GM18507 (cell line): ENCODE measurements around the gene MBTPS1.
A peak's percentile ranks its signal among the peaks of the same experiment; 100 is the strongest.

Experiments used
- DNase-seq: peaks from one replicate; pipeline ENCODE4 v3.0.0; 2011; ENCODE audit warnings: low read depth; ENCODE audit not compliant: insufficient read length; ENCODE audit errors: extremely low spot score
- FAIRE-seq: peaks from 2 replicates; lab custom pipeline; 2011; peaks lifted over from hg19 to GRCh38; lab: Jason Lieb, UNC

MBTPS1 gene

DNA sequence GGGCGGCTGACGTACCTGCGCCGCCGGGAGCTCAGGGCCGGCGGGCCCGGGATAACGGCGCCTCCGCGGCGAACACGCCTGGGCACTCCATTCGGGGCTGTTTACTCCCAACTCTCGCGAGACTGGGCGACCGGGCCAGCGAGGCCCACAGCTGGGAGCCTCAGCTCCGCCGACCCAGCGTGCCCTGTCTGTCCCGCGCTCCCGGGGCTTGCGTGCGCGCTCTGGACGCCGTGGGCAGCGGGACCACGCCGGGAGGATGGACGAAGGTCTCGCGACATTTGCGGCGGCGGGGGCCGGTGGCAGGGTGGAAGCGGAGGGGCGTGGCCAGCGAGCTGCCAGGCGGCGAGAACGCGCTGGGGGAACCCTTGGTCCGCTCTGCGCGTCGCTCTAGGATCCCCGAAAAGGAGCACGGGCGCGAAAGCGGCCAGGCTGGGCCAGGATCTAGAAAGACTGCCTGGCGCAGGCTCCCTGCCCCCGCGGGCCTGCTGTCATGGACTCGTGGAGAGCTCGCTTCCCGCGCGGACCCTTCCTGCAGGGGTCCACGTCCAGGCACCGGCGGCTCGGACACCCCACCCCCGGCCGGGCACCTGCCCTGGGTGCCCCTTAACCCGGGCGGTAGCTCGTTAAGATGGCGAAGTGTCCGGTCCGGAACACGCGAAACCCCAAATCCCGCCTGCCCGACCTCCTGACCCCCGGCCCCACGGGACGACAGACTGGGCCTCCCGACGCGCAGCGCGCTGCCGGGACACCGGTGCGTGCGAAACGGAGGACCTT, at the start of gene MBTPS1:
MBTPS1 (minus strand) TSS at position 223 of the 774 bp plus-strand sequence. CDS start 15,159 bp downstream, outside the sequence.
- peak; percentile 98 for DNase-seq
- peak; percentile 93 for FAIRE-seq

- no peak for DNase-seq
- no peak for FAIRE-seq
Observed at GRCh38 chr16:84165746-84166145, 49.0 kb upstream of the MBTPS1 start.

DNA sequence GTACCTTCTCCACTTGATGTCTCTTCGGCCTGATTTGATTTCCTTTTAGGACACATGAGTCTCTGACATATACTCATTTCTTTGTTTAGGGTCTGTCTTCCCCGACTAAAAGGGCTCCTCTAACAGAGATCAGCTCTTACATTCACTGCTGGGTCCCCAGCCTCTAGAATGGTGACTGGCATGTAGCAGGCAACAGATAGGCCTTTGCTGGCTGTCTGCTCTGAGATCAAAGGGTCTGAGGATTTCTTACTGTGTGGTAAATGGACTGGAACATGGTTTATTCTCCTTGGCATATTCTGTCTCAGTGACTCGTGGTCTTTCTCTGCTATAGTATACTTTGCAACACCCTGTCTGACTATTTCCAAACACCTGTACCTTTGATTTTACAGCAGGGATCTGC, 45.1 kb upstream of the MBTPS1 start:
- FAIRE-seq (no peak), DNase-seq (no peak)

GRCh38 chr16:84161037-84161436, 44.3 kb upstream of the MBTPS1 start:
- FAIRE-seq, result no peak
- no peak for DNase-seq

GRCh38 chr16:84159800-84160199, 43.1 kb upstream of the MBTPS1 start:
- DNase-seq (no peak), FAIRE-seq (no peak)

DNA sequence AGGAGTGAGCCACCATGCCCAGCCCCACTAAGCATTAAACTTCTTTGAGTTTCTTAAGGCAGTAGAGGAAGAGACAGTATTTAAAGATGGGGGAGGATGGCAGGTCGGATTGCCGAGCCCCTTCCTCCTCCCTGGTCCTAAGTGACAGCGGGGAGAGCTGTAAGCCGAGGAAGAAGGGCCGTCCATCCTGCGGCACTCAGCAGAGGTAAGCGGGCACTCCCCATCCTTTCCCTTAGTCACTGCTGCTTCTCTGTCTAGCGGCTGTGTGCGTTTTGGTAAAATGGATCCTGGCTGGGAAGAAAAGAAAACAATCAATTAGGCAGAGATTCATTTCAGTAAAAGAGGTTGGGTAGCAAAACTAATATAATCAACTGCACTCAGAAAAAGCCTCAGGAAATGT, 42.3 kb upstream of the MBTPS1 start:
- FAIRE-seq (no peak), DNase-seq (no peak)

- FAIRE-seq (no peak), DNase-seq (no peak)
Observed at GRCh38 chr16:84156342-84156784, 39.6 kb upstream of the MBTPS1 start.

DNA sequence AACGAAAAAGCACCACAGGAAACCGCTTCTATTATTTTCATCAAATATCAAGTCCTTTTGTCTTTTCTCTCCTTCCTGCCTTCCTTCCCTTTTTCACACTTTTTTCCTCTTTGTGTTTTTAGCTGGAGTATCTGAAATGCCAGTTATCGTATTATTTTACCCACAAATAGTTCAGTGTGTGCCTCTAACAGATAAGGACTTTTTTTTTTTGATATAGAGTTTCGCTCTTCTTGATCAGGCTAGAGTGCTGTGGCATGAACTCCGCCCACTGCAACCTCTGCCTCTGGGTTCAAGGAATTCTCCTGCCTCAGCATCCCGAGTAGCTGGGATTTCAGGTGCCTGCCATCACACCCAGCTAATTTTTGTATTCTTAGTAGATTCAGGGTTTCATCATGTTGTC, 39.0 kb upstream of the MBTPS1 start:
- DNase-seq, result no peak
- FAIRE-seq, result no peak

- FAIRE-seq, result no peak
Observed at GRCh38 chr16:84155226-84155625, 38.5 kb upstream of the MBTPS1 start.

DNA sequence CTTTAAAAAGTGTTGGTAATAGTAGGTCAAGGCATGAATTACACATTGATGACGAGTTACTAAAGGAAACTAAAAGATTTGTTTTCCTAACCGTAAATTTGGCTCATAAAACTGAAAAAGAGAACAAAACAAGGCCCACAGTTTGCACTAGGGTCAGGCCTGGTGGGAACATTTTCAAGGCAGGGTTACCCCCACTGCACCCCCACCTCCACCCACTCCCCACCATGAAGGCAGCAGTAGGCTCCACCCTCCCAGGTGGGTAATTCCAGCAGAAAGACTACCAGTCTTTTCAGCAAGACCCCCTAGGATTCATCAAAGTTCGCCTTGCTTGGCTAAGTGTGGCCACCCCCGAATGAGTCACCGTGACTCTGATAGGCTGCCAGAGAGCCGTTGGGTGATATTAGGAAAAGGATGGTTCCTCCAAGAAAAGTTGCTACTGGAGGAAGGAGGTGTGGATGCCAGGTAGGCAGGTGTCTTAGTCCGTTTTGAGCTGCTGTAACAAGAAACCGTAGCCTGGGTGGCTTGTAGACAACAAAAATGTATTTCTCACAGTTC, 37.0 kb upstream of the MBTPS1 start:
- FAIRE-seq (no peak), DNase-seq (no peak)

More at GRCh38 chr16:84155226-84155625, 38.5 kb upstream of the MBTPS1 start:
- DNase-seq, result no peak

DNA sequence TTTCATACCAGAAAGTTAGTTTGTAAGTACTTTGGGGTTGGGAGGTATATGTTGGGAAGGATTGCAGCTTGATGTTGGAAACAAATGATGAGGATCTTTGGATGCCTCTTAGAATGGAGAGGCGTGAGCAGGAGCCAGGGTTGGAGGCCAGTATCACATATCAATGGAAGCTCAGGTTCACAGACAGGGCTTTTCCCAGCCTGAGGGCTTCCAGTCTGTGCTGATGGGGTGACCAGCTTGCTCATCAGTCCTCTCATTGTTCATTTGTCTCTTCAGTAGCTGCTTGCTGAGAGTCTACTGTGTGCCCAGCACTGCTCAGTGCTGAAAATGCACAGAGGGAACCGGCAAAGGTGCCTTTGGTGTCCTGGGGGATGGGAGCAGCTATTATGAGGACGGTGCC, 34.2 kb upstream of the MBTPS1 start:
- FAIRE-seq (no peak), DNase-seq (no peak)

DNA sequence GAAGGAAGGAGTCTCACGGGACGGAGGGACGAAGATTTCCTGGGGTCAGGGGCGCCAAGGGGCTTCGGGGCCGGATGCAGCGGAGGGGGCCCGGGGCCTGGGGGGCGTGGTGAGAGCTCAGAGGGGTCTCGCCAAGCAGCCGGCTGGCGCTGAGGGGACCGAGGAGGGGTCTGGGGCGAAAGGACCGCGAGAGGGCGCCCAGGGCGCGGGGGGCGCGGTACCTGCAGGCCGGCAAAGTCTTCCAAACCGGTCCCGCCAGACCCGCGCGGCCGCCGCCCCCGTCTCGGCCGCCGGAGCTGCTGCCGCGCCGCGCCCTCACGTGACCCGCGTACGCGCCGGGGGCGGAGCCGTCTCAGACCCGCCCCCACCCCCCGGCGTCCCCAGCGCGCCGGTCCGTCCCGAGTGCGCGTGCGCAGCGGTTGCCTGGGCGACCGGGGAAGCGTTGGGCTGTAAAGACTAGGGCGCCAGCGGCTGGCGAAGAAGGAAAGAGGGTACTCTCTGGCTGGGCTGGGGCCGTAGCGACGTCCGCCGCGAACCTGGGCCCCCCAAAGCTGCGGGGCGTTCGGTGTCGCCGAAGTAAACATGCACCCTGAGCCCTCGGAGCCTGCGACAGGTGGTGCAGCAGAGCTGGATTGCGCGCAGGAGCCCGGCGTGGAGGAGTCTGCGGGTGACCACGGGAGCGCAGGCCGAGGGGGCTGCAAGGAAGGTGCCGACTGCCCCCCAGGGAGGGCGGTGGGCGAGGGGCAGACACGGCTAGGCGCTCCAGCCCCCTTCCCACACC, 28.3 kb upstream of the MBTPS1 start, which contains the start of the genes DNAAF1 and HSDL1:
DNAAF1 (plus strand) TSS at position 450 of the 781 bp plus-strand sequence; CDS start at position 583, 133 bp downstream.
HSDL1 (minus strand) TSS at position 319 of the 781 bp plus-strand sequence. CDS start 13,856 bp downstream, outside the sequence.
- FAIRE-seq (peak; percentile 83), DNase-seq (peak; percentile 97)

GRCh38 chr16:84144209-84144858, 27.6 kb upstream of the MBTPS1 start:
- peak; percentile 18 for FAIRE-seq
- peak; percentile 17 for DNase-seq

DNA sequence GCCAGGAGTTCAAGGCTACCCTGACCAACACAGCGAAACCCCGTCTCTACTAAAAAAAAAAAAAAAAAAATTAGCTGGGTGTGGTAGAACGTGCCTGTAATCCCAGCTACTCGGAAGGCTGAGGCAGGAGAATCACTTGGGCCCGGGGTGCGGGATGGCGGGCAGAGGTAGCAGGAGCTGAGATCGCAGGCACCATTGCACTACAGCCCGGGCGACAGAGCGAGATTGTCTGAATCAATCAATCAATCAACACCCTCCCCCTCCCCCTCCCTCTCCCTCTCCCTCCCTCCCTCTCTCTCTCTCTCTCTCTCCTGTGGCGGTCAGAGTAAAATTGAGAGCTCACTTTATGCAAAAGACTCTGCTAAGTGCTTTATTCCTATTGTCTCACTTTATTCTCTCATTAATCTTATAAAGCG, 27.1 kb upstream of the MBTPS1 start:
- DNase-seq, result no peak
- FAIRE-seq, result no peak

- DNase-seq (no peak), FAIRE-seq (no peak)
Observed at GRCh38 chr16:84143081-84143480, 26.3 kb upstream of the MBTPS1 start.

GRCh38 chr16:84141143-84141670, 24.5 kb upstream of the MBTPS1 start:
- no peak for FAIRE-seq
- DNase-seq, result no peak

DNA sequence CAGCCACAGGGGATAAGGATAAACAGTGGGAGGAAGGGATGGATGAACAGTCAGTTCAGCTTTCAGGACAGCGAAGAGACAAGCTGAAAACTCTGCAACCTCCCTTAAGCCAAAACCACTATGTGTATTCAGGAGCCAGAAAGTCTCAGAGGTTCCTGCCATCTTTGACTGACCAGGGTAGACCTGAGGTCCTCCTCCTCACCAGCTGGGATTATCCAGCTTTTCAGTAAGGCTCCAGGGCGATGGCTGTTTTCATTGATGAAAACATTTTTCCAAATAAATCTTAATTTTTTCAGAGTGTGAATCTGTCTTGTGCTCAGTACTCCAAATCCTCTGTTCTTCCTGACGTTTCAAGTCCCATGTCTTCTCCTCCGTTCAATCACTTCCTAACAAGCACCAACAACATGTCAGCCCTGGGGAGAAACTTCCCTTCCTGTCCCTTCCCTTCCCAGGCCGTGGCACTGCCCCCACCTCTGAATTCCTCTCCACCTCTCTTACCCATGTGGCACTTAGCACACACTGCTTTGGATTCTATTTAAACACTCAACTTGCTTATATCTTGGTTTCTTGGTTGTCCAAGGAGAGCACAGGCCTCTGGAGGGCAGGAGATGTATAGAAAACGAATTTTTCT, 23.0 kb upstream of the MBTPS1 start:
- DNase-seq (no peak), FAIRE-seq (no peak)

GRCh38 chr16:84138824-84139627, 22.3 kb upstream of the MBTPS1 start:
- FAIRE-seq, result no peak
- no peak for DNase-seq
